ENCODE results near the gene TRPV4.

DNA sequence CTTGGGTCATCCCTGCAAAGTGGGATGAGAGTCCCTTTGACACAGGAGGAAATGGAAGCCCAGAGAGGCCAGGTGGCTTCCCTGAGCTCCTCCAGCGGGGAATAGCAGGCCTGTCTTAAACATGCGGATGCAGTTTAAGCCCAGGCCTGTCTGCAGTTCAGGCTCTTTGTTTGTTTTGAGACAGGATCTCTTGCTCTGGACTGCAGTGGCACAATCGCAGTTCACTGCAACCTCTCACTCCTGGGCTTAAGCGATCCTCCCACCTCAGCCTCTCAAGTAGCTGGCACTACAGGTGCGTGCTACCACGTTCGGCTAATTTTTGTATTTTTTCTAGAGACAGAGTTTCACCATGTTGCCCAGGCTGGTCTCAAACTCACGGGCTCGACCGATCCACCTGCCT is 3.5 kb downstream of the TRPV4 start:
- TF ChIP-seq, protein P1, sequence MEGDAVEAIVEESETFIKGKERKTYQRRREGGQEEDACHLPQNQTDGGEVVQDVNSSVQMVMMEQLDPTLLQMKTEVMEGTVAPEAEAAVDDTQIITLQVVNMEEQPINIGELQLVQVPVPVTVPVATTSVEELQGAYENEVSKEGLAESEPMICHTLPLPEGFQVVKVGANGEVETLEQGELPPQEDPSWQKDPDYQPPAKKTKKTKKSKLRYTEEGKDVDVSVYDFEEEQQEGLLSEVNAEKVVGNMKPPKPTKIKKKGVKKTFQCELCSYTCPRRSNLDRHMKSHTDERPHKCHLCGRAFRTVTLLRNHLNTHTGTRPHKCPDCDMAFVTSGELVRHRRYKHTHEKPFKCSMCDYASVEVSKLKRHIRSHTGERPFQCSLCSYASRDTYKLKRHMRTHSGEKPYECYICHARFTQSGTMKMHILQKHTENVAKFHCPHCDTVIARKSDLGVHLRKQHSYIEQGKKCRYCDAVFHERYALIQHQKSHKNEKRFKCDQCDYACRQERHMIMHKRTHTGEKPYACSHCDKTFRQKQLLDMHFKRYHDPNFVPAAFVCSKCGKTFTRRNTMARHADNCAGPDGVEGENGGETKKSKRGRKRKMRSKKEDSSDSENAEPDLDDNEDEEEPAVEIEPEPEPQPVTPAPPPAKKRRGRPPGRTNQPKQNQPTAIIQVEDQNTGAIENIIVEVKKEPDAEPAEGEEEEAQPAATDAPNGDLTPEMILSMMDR (IDR thresholded peaks at IDR 0.05), result no peak
- no peak for TF ChIP-seq POLR2A (IDR thresholded peaks at IDR 0.05)

Measured in testis (tissue), 2 donors.